Smooth muscle cell (in vitro differentiated cells): ENCODE measurements around the gene HAUS5. TPM values are rescaled to one million over a fixed set of nuclear protein-coding genes. Genes with fewer than 3 reads are reported as not detected.
A peak's percentile ranks its signal among the peaks of the same experiment; 100 is the strongest.

Experiments
- DNase-seq: peaks from one replicate; lab custom pipeline; 2025; ENCODE audit not compliant: unreplicated experiment; lab: John Stamatoyannopoulos, UW
- H2AFZ ChIP-seq: fragments of 200-600 bp; sonication (generic); 2 replicates; pipeline ENCODE4 v1.6.0; 2016; ENCODE audit warnings: antibody characterized with exemption, low read depth, mild to moderate bottlenecking
- H3F3A ChIP-seq: fragments of 200-600 bp; sonication (generic); 2 replicates; pipeline ENCODE4 v1.6.0; 2017; ENCODE audit warnings: antibody characterized with exemption, low read depth
- H3K27ac ChIP-seq: fragments of 200-600 bp; sonication (generic); 2 replicates; pipeline ENCODE4 v1.5.1; 2016; ENCODE audit warnings: low read depth, mild to moderate bottlenecking
- H3K27me3 ChIP-seq: fragments of 200-600 bp; sonication (generic); 2 replicates; pipeline ENCODE4 v1.6.1; 2016; ENCODE audit warnings: low read depth, mild to moderate bottlenecking
- H3K36me3 ChIP-seq: fragments of 200-600 bp; sonication (generic); 2 replicates; pipeline ENCODE4 v1.5.1; 2016; ENCODE audit warnings: low read depth
- H3K4me1 ChIP-seq: fragments of 200-600 bp; sonication (generic); 2 replicates; pipeline ENCODE4 v1.5.1; 2016; ENCODE audit warnings: low read depth
- H3K4me2 ChIP-seq: fragments of 200-600 bp; sonication (generic); 2 replicates; pipeline ENCODE4 v1.6.0; 2016; ENCODE audit warnings: mild to moderate bottlenecking
- H3K4me3 ChIP-seq: fragments of 200-600 bp; sonication (generic); 2 replicates; pipeline ENCODE4 v1.5.1; 2016; ENCODE audit warnings: mild to moderate bottlenecking
- H3K79me2 ChIP-seq: fragments of 200-600 bp; sonication (generic); 2 replicates; pipeline ENCODE4 v1.6.0; 2016; ENCODE audit warnings: low read depth, mild to moderate bottlenecking
- H3K9ac ChIP-seq: fragments of 200-600 bp; sonication (generic); 2 replicates; pipeline ENCODE4 v1.6.0; 2016; ENCODE audit warnings: low read depth
- H3K9me3 ChIP-seq: fragments of 200-600 bp; sonication (generic); replicated peaks from 2 replicates; pipeline ENCODE4 v1.5.1; 2016; ENCODE audit warnings: low read depth
- H4K20me1 ChIP-seq: fragments of 200-600 bp; sonication (generic); 2 replicates; pipeline ENCODE4 v1.6.0; 2016; ENCODE audit warnings: low read depth
- CTCF ChIP-seq: fragments of 200-600 bp; sonication (generic); IDR thresholded peaks from 2 replicates; pipeline ENCODE4 v1.5.1; 2017; ENCODE audit warnings: borderline replicate concordance, mild to moderate bottlenecking, antibody characterized with exemption; ENCODE audit not compliant: insufficient read depth, poor library complexity, severe bottlenecking
- WGBS: methylation state at CpG from one replicate; pipeline ENCODE4 v1.1.7; 2016; ENCODE audit warnings: low lambda C conversion rate; 5-methylcytosine and 5-hydroxymethylcytosine counted together
- polyA plus RNA-seq: library from polyadenylated mRNA; unstranded; fragments of >200 nt; fragmentation: Nextera tagmentation; extraction: Ambion mirVana; gene quantifications from 2 replicates; pipeline ENCODE4 v1.2.1, GENCODE V29; 2016
- total RNA-seq: library from RNA; depleted of rRNA; stranded (reverse); fragments of >200 nt; gene quantifications from 2 replicates; pipeline ENCODE4 v1.2.3, GENCODE V29; 2014

Gene HAUS5
- total and polyA plus RNA-seq, 2 experiments from 2014 or later: 6.4 to 14.0 TPM

GRCh38 chr19:35643255-35644205 lies 31.0 kb downstream of the HAUS5 start:
- Histone ChIP-seq H3K36me3 (no peaks in the 10 kb centered on the region), H3K27ac (peak overlapping the region; percentile 86), H3F3A (peaks cover 21% of the 10 kb centered on the region), H4K20me1 (no peaks in the 10 kb centered on the region), H3K4me3 (peak overlapping the region; percentile 61), H3K79me2 (peaks cover 4% of the 10 kb centered on the region), H3K4me1 (peaks cover 13% of the 10 kb centered on the region), H3K9me3 (no peaks in the 10 kb centered on the region), H2AFZ (peak overlapping the region; percentile 80), H3K4me2 (peak overlapping the region; percentile 91), H3K9ac (peak overlapping the region; percentile 26), H3K27me3 (no peaks in the 10 kb centered on the region)
- no peak for TF ChIP-seq CTCF
- DNase-seq: peak; percentile 86
- under 1% methylated on average over 58 of the region's 69 CpGs for WGBS

DNA sequence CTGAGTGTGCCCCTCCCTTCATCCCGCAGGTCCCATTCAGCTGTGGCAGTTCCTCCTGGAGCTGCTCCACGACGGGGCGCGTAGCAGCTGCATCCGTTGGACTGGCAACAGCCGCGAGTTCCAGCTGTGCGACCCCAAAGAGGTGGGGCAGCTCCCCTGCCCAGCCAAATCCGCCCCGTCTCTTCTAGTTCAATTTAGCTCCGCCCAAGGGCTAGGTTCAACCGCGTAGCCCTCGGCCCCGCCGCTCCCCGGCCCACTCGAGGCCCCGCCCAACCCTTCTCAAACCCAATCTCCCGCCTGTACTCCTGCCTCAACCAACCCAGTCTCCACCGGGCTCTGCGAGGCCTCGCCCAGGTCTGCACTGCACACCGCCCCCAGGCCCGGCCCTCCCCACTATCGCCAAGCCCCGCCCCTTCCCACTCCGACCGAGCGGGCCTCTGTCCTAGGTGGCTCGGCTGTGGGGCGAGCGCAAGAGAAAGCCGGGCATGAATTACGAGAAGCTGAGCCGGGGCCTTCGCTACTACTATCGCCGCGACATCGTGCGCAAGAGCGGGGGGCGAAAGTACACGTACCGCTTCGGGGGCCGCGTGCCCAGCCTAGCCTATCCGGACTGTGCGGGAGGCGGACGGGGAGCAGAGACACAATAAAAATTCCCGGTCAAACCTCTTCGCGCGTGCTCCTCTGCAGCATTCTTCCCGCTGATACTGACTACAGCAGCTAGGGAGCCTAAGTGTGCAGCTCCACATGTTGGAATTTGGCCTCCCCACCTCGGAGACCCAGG lies 31.9 kb downstream of the HAUS5 start:
- no peaks in the 10 kb centered on the region for H3K27me3 ChIP-seq
- H3K4me2 ChIP-seq: peak overlapping the region; percentile 91
- DNase-seq: peak; percentile 82
- H3K27ac ChIP-seq: peak overlapping the region; percentile 86
- peak overlapping the region; percentile 61 for H3K4me3 ChIP-seq
- peaks cover 4% of the 10 kb centered on the region for H4K20me1 ChIP-seq
- WGBS: 2% methylated on average over 60 of the region's 60 CpGs
- no peaks in the 10 kb centered on the region for H3K36me3 ChIP-seq
- H3F3A ChIP-seq: peaks cover 21% of the 10 kb centered on the region
- H3K9ac ChIP-seq: peak overlapping the region; percentile 26
- H2AFZ ChIP-seq: peak overlapping the region; percentile 80
- no peaks in the 10 kb centered on the region for H3K9me3 ChIP-seq
- peaks cover 18% of the 10 kb centered on the region for H3K4me1 ChIP-seq
- H3K79me2 ChIP-seq: peaks cover 12% of the 10 kb centered on the region
- no peak for TF ChIP-seq CTCF

- WGBS: 15% methylated on average over 20 of the region's 20 CpGs
- Histone ChIP-seq H3K9ac (no peak overlapping the region), H3K4me2 (peak overlapping the region; percentile 91), H3K36me3 (no peaks in the 10 kb centered on the region), H2AFZ (peak overlapping the region; percentile 48), H3K27me3 (no peaks in the 10 kb centered on the region), H3K9me3 (no peaks in the 10 kb centered on the region), H3K79me2 (peaks cover 20% of the 10 kb centered on the region), H3F3A (peaks cover 16% of the 10 kb centered on the region), H3K4me1 (peaks cover 18% of the 10 kb centered on the region), H3K4me3 (peak overlapping the region; percentile 61), H3K27ac (no peak overlapping the region), H4K20me1 (peaks cover 12% of the 10 kb centered on the region)
- TF ChIP-seq CTCF: no peak
- DNase-seq: peak; percentile 52
Measured at GRCh38 chr19:35644987-35645679, 32.6 kb downstream of the HAUS5 start.
